SU-DHL-6 (cell line): Measurements from ENCODE around the gene GPR137C.

Source experiments
- H2AFZ ChIP-seq: fragments of 200-600 bp; sonication (generic); 2 replicates; pipeline ENCODE4 v1.6.1; 2014; ENCODE audit warnings: low read depth, mild to moderate bottlenecking, moderate library complexity, mixed read lengths, antibody characterized with exemption, low read length; ENCODE audit not compliant: severe bottlenecking
- H3F3A ChIP-seq: fragments of 200-600 bp; shearing (Covaris generic); 2 replicates; pipeline ENCODE4 v1.6.0; 2016; ENCODE audit warnings: antibody characterized with exemption, mild to moderate bottlenecking; ENCODE audit not compliant: insufficient read depth
- H3K27ac ChIP-seq: fragments of 200-600 bp; sonication (generic); 2 replicates; pipeline ENCODE4 v1.5.1; 2016; ENCODE audit warnings: low read depth, mild to moderate bottlenecking, low read length, moderate library complexity, mixed read lengths
- H3K27me3 ChIP-seq: fragments of 200-600 bp; sonication (generic), shearing (Covaris generic); 2 replicates; pipeline ENCODE4 v1.6.0; 2014; ENCODE audit warnings: mild to moderate bottlenecking, low read length
- H3K36me3 ChIP-seq: fragments of 200-600 bp; sonication (generic); 2 replicates; pipeline ENCODE4 v1.6.1; 2014; ENCODE audit warnings: mild to moderate bottlenecking, low read length, mixed read lengths
- H3K4me2 ChIP-seq: fragments of 300-600, 200-600 bp; shearing (Covaris generic), sonication (generic); 2 replicates; pipeline ENCODE4 v1.6.0; 2014; ENCODE audit warnings: low read length, low read depth, mild to moderate bottlenecking; ENCODE audit not compliant: poor library complexity, severe bottlenecking
- H3K4me3 ChIP-seq: fragments of 200-600 bp; sonication (generic); 2 replicates; pipeline ENCODE4 v1.5.1; 2014; ENCODE audit warnings: antibody characterized with exemption, low read length, mild to moderate bottlenecking, mixed read lengths; ENCODE audit not compliant: insufficient read depth, poor library complexity, severe bottlenecking
- H3K79me2 ChIP-seq: fragments of 200-600 bp; sonication (generic); 2 replicates; pipeline ENCODE4 v1.6.1; 2014; ENCODE audit warnings: mild to moderate bottlenecking, low read length, moderate library complexity; ENCODE audit not compliant: insufficient read depth
- H3K9ac ChIP-seq: fragments of 200-600 bp; sonication (generic); 2 replicates; pipeline ENCODE4 v1.7.0; 2014; ENCODE audit warnings: mild to moderate bottlenecking, low read length
- H3K9me2 ChIP-seq: fragments of 200-600 bp; sonication (generic); replicated peaks from 2 replicates; pipeline ENCODE4 v1.6.1; 2014; ENCODE audit warnings: low read length; ENCODE audit not compliant: insufficient read depth
- H3K9me3 ChIP-seq: fragments of 200-600 bp; sonication (generic); 2 replicates; pipeline ENCODE4 v1.6.1; 2014; ENCODE audit warnings: low read length, mixed read lengths; ENCODE audit not compliant: insufficient read depth
- H4K20me1 ChIP-seq: fragments of 200-600 bp; sonication (generic); 2 replicates; pipeline ENCODE4 v1.6.1; 2014; ENCODE audit warnings: low read depth, mild to moderate bottlenecking, antibody characterized with exemption, low read length, moderate library complexity, mixed read lengths
- CTCF ChIP-seq: fragments of 200-600 bp; sonication (generic); IDR thresholded peaks from one replicate; pipeline ENCODE4 v1.5.1; 2017; ENCODE audit warnings: antibody characterized with exemption, mild to moderate bottlenecking, low read length, moderate library complexity; ENCODE audit not compliant: insufficient read depth, poor library complexity, severe bottlenecking
- EZH2phosphoT487 ChIP-seq: fragments of 200-600 bp; sonication (generic), shearing (Covaris generic); conservative IDR thresholded peaks from 2 replicates; pipeline ENCODE4 v1.6.1; 2018; ENCODE audit warnings: mild to moderate bottlenecking, antibody characterized with exemption, low read length, moderate library complexity, mixed read lengths

Gene GPR137C

GRCh38 chr14:52522033-52522432, 30.6 kb upstream of the GPR137C start:
- Histone ChIP-seq H3K27ac (no peak overlapping the region), H2AFZ (no peak overlapping the region), H3K9ac (no peak overlapping the region), H3K79me2 (no peaks in the 10 kb centered on the region), H3F3A (no peaks in the 10 kb centered on the region), H3K4me2 (no peak overlapping the region), H3K27me3 (no peaks in the 10 kb centered on the region), H3K36me3 (0 out of 2 replicates have a peak, but pooled peaks cover 3% of the 10 kb centered on the region), H4K20me1 (no peaks in the 10 kb centered on the region), H3K9me2 (no peaks in the 10 kb centered on the region), H3K9me3 (no peaks in the 10 kb centered on the region), H3K4me3 (no peak overlapping the region)
- TF ChIP-seq EZH2phosphoT487 (no peak), CTCF (no peak)

GRCh38 chr14:52522581-52523345, 29.9 kb upstream of the GPR137C start:
- no peaks in the 10 kb centered on the region for H3K9me2 ChIP-seq
- no peak for TF ChIP-seq CTCF
- H3K36me3 ChIP-seq: peaks cover 6% of the 10 kb centered on the region; the same call in 1 of the 2 replicates
- no peak overlapping the region for H3K4me3 ChIP-seq
- no peak overlapping the region for H3K9ac ChIP-seq
- no peaks in the 10 kb centered on the region for H3K79me2 ChIP-seq
- no peak overlapping the region for H3K27ac ChIP-seq
- no peak overlapping the region for H2AFZ ChIP-seq
- no peak overlapping the region for H3K4me2 ChIP-seq
- no peaks in the 10 kb centered on the region for H4K20me1 ChIP-seq
- H3K9me3 ChIP-seq: no peaks in the 10 kb centered on the region
- no peaks in the 10 kb centered on the region for H3K27me3 ChIP-seq
- no peaks in the 10 kb centered on the region for H3F3A ChIP-seq

GRCh38 chr14:52527052-52527451, 25.6 kb upstream of the GPR137C start:
- no peak overlapping the region for H3K4me3 ChIP-seq
- H3K4me2 ChIP-seq: no peak overlapping the region
- no peaks in the 10 kb centered on the region for H3K9me3 ChIP-seq
- H3K79me2 ChIP-seq: no peaks in the 10 kb centered on the region
- no peaks in the 10 kb centered on the region for H4K20me1 ChIP-seq
- no peak for TF ChIP-seq CTCF
- no peak for TF ChIP-seq EZH2phosphoT487
- no peak overlapping the region for H3K27ac ChIP-seq
- H3K27me3 ChIP-seq: no peaks in the 10 kb centered on the region
- no peak overlapping the region for H2AFZ ChIP-seq
- H3K36me3 ChIP-seq: peaks cover 21% of the 10 kb centered on the region; the same call in 1 of the 2 replicates
- H3K9ac ChIP-seq: no peak overlapping the region
- peaks cover 7% of the 10 kb centered on the region; the same call in 1 of the 2 replicates for H3F3A ChIP-seq
- H3K9me2 ChIP-seq: no peaks in the 10 kb centered on the region
